ENCODE data around the gene HIVEP2. TPM values are rescaled to one million over a fixed set of nuclear protein-coding genes. Genes with fewer than 3 reads are reported as not detected.

The HIVEP2 gene
- total and polyA plus RNA-seq, 2 of the 4 experiments (the other 2 are of a cell fraction) = 4.3 to 11.3 TPM

DNA sequence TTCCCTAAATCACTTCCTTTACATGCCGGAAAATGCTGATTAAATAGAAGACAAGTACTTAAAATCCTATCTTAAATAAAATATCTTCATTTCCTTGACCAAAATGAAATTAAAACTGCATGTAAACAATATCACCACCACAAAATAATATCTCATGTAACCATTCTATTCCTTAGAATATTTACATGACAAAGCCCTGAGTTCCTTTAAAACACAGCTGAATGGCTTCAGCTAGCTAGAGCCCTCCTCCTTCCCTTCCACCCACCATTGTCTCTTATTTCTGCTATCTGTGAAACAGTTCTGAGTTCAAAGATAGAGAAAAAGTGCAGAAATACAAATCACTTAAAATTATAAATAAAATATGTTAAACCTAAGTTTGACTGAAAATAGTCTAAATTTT, 103.1 kb downstream of the HIVEP2 start:
- ChIA-PET POLR2A (ENCODE audit: unreplicated experiment) (no interaction called here), CTCF (no interaction called here)
- 0 out of 4 replicates have a peak overlapping the region, but pooled peaks of 1 of the 2 experiments have one; percentile 81 for H4K8ac ChIP-seq (ENCODE audit: low read depth in 2 of 2, low read length in 2 of 2)
- intact Hi-C loops (cut with micrococcal nuclease) = no loop called here
- H3K9ac ChIP-seq (ENCODE audit: low read depth, low read length) = no peak overlapping the region
- H2BK120ac ChIP-seq (ENCODE audit: low read depth, low read length) = peak overlapping the region; percentile 78; the same call in 1 of the 2 replicates
- H4K5ac ChIP-seq (ENCODE audit: low read depth, low read length) = no peak overlapping the region
- H3K9me3 ChIP-seq (ENCODE audit: control insufficient read depth, insufficient read depth, low read length) = no peaks in the 10 kb centered on the region
- peaks cover 26 to 58% of the 10 kb centered on the region in 2 experiments; a peak in 3 of 4 replicates for H3K79me1 ChIP-seq (ENCODE audit: low read depth in 1 of 2, low read length in 2 of 2)
- H2BK20ac ChIP-seq (ENCODE audit: low read depth, low read length) = no peak overlapping the region
- H3K4me1 ChIP-seq (ENCODE audit: control insufficient read depth, insufficient read depth, low read length) = peaks cover 22% of the 10 kb centered on the region
- TF ChIP-seq FOS (IDR thresholded peaks at IDR 0.05; ENCODE audit: low read depth, low read length) = no peak
- TF ChIP-seq RAD21 (IDR thresholded peaks at IDR 0.05; ENCODE audit: low read length) = no peak
- no peak for TF ChIP-seq RCOR1 (IDR thresholded peaks at IDR 0.05; ENCODE audit: insufficient replicate concordance, low read length)
- TF ChIP-seq USF2 (IDR thresholded peaks at IDR 0.05; ENCODE audit: low read depth, low read length) = no peak
- TF ChIP-seq CHD1 (IDR thresholded peaks at IDR 0.05; ENCODE audit: low read depth, low read length) = no peak
- H4K91ac ChIP-seq (ENCODE audit: insufficient read depth, low read depth, low read length) = no peak overlapping the region
- no peak for ATAC-seq (ENCODE audit: low read depth)
- no peak overlapping the region for H2AK9ac ChIP-seq (replicated peaks; ENCODE audit: low read depth, low read length, poor library complexity)
- dilution Hi-C loops (cut with HindIII; ENCODE audit: low sequenced_read_pairs, unreplicated experiment) = no loop called here
- no peaks in the 10 kb centered on the region for H3K36me3 ChIP-seq (ENCODE audit: control insufficient read depth, insufficient read depth, low read length)
- H3K9me1 ChIP-seq (ENCODE audit: insufficient read depth, low read length) = peaks cover 8% of the 10 kb centered on the region
- H3K4me2 ChIP-seq (ENCODE audit: low read depth, low read length) = no peak overlapping the region
- H3K27ac ChIP-seq (ENCODE audit: insufficient read depth, low read length) = no peak overlapping the region
- BruUV-seq (replicated peaks) = no TSS peak
- H3K14ac ChIP-seq (replicated peaks; ENCODE audit: low read depth, low read length) = no peak overlapping the region
- no peak overlapping the region for H3K23ac ChIP-seq (ENCODE audit: low read depth, low read length)
- no peak for DNase-seq
- no peaks in the 10 kb centered on the region for H3K27me3 ChIP-seq (ENCODE audit: control insufficient read depth, insufficient read depth, low read length)
- H2AK5ac ChIP-seq (ENCODE audit: low read depth, low read length) = no peak overlapping the region
- in situ Hi-C loops (cut with MboI; ENCODE audit: low sequenced_read_pairs) = no loop called here
- no peak overlapping the region for H2AFZ ChIP-seq (replicated peaks; ENCODE audit: low read length, poor library complexity)
- H3K4ac ChIP-seq (ENCODE audit: low read depth, low read length) = no peak overlapping the region
- WGBS, 2 experiments (ENCODE audit: extremely low coverage in 2 of 2, insufficient read length in 1 of 2) = no CpG with 5 or more reads among the region's 1 CpG
- peaks cover 4% of the 10 kb centered on the region; the same call in 1 of the 2 replicates for H4K20me1 ChIP-seq (ENCODE audit: insufficient read depth, low read length)
- no peak overlapping the region for H3K4me3 ChIP-seq (ENCODE audit: insufficient read depth, low read depth, low read length)
- no peak overlapping the region for H3K18ac ChIP-seq (ENCODE audit: low read depth, low read length)
- no peak overlapping the region for H2BK5ac ChIP-seq (ENCODE audit: low read depth, low read length, poor library complexity, severe bottlenecking)
- H3K56ac ChIP-seq (ENCODE audit: extremely low read depth, insufficient read depth, low read length) = no peak overlapping the region; the same call in 1 of the 2 replicates
- no peak overlapping the region for H2BK15ac ChIP-seq (ENCODE audit: low read depth, low read length)
